ENCODE measurements around the gene PHACTR1. TPM values are rescaled to one million over a fixed set of nuclear protein-coding genes. Genes with fewer than 3 reads are reported as not detected.
"Not testable (repeated sequence)": the region's sequence is repeated elsewhere in the genome, so short reads cannot be mapped to it uniquely, and the experiment has no call there.

The PHACTR1 gene
- polyA plus RNA-seq, 1 donor = 20.1 TPM

DNA sequence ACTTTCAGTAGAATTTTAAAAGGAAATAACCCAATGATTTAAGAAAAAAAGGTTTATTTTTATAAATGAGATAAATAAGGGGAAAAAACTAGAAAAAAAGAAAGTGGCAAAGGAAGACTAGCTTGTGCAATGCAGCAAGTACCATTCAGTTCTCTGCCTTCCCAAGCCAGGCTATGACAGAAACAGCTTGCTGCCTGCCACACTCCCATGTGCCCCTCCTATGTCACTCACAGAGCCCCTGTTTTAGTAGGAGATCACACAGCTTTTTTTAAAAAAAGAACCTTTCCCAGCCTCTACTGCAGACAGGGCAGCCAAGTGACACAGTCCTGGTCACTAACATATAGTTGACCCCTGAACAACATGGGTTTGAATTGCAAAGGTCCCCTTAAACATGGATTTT lies 598.2 kb downstream of the PHACTR1 start:
- DNase-seq = no peak

DNA sequence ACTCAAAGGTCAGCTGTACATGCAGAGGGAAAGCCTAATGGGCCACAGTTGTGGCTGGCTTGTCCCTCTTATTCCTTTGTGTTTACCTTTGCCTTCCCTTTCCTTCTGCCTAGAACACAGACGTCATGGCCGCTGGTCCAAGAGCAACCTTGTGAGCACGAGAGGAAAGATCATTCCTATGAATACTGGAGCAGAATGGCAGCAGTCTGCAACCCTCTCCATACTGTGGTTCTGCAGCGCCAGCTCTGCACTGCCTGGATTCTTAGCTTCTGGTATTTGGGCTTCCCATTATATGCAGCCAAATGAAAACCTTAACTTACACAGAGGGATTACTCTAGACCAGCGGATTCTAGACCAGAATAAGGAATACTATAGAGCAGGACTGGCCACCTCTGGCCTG lies 599.3 kb downstream of the PHACTR1 start:
- DNase-seq = no peak

DNA sequence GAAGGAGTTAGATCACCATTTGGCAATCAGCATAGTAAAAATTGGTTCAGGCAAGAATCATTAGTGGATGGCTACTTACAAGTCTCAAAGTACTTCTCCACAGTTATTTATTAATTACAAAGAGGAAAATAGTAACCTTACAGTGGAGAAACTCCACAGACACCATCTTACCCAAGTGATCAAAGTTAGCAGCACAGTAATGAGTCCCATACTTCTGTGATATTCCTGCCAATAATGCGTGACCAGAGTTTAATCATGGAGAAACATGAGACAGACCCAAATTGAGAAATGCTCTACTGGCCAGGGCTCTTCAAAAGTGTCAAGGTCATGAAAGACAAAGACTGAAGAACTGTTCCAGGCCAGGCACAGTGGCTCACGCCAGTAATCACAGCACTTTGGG lies 602.3 kb downstream of the PHACTR1 start:
- no peak for DNase-seq

- no peak for DNase-seq
These were observed 603.5 kb downstream of the PHACTR1 start for GRCh38 chr6:13319891-13320564.

GRCh38 chr6:13326031-13326586 lies 609.5 kb downstream of the PHACTR1 start:
- not testable (repeated sequence) for DNase-seq

DNA sequence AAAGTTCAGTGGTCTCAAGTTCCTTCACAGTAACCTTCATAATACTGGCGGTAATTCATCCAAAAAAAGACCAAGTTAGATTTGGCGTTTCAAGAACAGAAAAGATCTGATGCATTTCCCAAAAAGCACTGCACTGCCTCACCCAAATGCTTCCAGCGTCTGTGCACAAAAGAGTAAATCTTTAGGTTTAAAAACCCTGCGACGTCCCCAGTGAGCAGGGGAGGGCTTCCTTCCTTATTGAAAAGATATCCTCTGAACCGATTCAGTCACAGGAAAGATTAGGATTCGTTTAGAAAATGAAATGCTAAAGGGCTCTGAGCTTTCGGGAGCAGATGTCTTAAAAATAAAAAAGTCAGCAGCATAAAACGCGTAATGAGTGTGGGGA lies 611.1 kb downstream of the PHACTR1 start:
- no peak for DNase-seq

DNA sequence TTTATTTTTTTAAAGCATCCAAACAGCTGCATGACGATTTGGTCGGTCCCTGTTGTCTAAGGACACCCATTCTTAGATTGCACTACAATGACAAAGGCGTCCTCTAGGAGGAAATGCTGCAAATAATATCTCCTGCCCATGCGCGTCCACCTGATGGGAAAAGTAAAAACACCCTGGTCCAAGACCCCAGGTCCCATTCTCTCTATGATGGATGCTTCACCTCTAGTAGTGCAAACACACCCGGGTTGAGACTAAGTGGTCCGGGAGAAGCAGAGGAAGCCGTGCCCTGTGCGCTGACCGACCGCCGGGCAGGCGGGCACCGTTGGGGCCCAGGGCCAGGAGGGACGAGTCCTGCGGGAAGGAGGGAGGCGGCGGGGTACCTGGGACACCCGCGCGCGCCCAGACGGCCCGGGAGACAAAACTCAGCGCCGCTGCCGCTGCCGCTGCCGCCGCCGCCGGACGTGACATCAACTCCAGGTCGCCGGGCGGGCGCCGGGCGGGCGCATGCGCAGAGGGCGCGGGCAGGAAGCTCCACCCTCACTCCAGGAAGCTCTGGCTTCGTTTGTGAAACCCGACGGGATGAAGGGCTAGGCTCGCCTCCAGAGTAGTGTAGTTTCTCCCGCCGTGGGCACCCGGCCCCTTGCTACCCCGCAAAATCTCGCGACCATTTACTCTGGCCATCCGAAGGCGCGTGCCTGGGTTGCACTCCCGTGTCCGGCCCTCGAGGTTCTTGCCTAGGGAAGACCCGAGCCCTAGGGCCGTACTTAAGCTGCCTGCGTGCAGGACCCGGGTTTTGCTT lies 611.7 kb downstream of the PHACTR1 start, which contains the start of gene TBC1D7:
Gene TBC1D7 (minus strand): TSS at position 462 of the 799 bp plus-strand sequence. CDS start 1,639 bp downstream, outside the sequence.
- DNase-seq = peak; percentile 91

- DNase-seq = no peak
These were observed 612.3 kb downstream of the PHACTR1 start for GRCh38 chr6:13328875-13329183.

GRCh38 chr6:13331516-13332348 lies 615.2 kb downstream of the PHACTR1 start:
- no peak for DNase-seq

- DNase-seq = no peak
These were observed 615.8 kb downstream of the PHACTR1 start for GRCh38 chr6:13332349-13332706.

- DNase-seq = no peak
These were observed 618.4 kb downstream of the PHACTR1 start for GRCh38 chr6:13334953-13335352.

DNA sequence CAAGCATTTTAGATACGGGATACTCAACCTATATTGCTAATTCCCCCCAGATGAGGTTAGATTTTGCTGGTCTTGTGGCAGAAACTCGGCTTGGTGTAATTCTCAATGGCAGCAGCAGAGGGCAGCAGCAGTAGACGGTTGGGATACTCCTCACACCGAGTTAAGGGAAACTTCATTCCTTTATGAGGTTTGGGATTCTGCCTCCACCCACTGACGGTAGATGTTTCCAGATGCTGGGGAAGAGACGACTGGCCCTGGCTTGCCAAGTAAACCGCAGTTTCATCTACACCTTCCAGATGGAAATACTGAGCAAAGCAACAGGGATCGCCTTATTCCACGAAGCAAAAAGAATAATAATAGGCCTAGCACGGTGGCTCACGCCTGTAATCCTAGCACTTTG lies 620.0 kb downstream of the PHACTR1 start:
- peak; percentile 77 for DNase-seq

DNA sequence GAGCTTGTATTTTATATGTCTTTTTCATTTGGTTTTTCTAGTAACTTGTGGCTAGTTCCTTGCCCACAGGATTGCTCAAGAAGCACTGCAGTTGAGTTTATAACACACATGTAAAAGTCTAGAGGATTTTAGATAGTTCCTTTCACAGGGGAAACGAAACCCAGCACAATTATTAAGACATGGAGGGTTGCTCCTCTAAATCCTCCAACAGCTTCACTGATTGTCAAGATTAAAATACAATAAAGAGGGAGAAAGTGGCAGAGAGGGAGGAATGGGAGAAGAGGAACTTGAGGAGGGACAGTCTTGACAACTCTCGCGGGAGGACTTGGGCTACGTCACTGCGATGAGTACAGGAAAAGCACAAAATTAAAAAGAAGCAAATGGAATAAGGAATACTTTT lies 621.5 kb downstream of the PHACTR1 start:
- DNase-seq = no peak
